IMR-90 (cell line): ENCODE results near the gene CEP128. TPM values are rescaled to one million over a fixed set of nuclear protein-coding genes. Genes with fewer than 3 reads are reported as not detected.

Experiments used
- ATAC-seq: fragments of 200-7000 bp; cut with Tn5 transposase; 2 replicates; pipeline ENCODE4 v1.9.1; 2020; ENCODE audit warnings: low read depth, mild to moderate bottlenecking, moderate library complexity
- BruUV-seq: library from RNA; stranded (reverse); fragments of 400-500 nt; replicated peaks from 2 replicates; lab custom pipeline; 2021; lab: Mats Ljungman, UMichigan
- CTCF ChIA-PET: fragments of 300-600 bp; formaldehyde crosslinking; extraction: SDS; loops from one replicate; lab custom pipeline; 2021; ENCODE audit warnings: antibody characterized with exemption; lab: Yijun Ruan, JAX
- POLR2A ChIA-PET: fragments of 300-600 bp; sonication (Branson Sonifier 250); formaldehyde crosslinking; loops from one replicate; lab custom pipeline; 2022; ENCODE audit warnings: antibody characterized with exemption; ENCODE audit not compliant: unreplicated experiment; lab: Charles Lee
- DNase-seq: peaks from one replicate; pipeline ENCODE4 v3.0.0; 2013
- H2AFZ ChIP-seq: replicated peaks from 2 replicates; pipeline ENCODE3; 2013; ENCODE audit warnings: low read length, mild to moderate bottlenecking; ENCODE audit not compliant: poor library complexity
- H2AK5ac ChIP-seq: 2 replicates; pipeline ENCODE4 v1.6.1; 2013; ENCODE audit warnings: low read depth, low read length, inconsistent platforms
- H2AK9ac ChIP-seq: replicated peaks from 2 replicates; pipeline ENCODE3; 2013; ENCODE audit warnings: mild to moderate bottlenecking, low read depth, low read length, moderate library complexity; ENCODE audit not compliant: poor library complexity
- H2BK120ac ChIP-seq: 2 replicates; pipeline ENCODE4 v1.6.1; 2013; ENCODE audit warnings: low read depth, low read length, inconsistent platforms
- H2BK15ac ChIP-seq: 3 replicates; pipeline ENCODE4 v1.6.1; 2013; ENCODE audit warnings: low read depth, low read length, inconsistent platforms
- H2BK20ac ChIP-seq: 2 replicates; pipeline ENCODE4 v1.6.1; 2013; ENCODE audit warnings: low read depth, mild to moderate bottlenecking, inconsistent platforms, low read length, moderate library complexity
- H2BK5ac ChIP-seq: 2 replicates; pipeline ENCODE4 v1.6.1; 2013; ENCODE audit warnings: mild to moderate bottlenecking, low read depth, low read length, inconsistent platforms; ENCODE audit not compliant: poor library complexity, severe bottlenecking
- H3K14ac ChIP-seq: replicated peaks from 2 replicates; pipeline ENCODE4 v1.6.1; 2013; ENCODE audit warnings: low read depth, low read length, inconsistent platforms
- H3K18ac ChIP-seq: 2 replicates; pipeline ENCODE4 v1.6.1; 2013; ENCODE audit warnings: low read depth, low read length, control low read depth
- H3K23ac ChIP-seq: 2 replicates; pipeline ENCODE4 v1.6.1; 2013; ENCODE audit warnings: low read depth, low read length, inconsistent platforms
- H3K27ac ChIP-seq: 2 replicates; pipeline ENCODE4 v1.5.1; 2013; ENCODE audit warnings: mild to moderate bottlenecking, control low read depth, low read length; ENCODE audit not compliant: insufficient read depth
- H3K27me3 ChIP-seq: 2 replicates; pipeline ENCODE4 v1.6.1; 2013; ENCODE audit warnings: low read length; ENCODE audit not compliant: control insufficient read depth, insufficient read depth
- H3K36me3 ChIP-seq: 2 replicates; pipeline ENCODE4 v1.6.1; 2013; ENCODE audit warnings: low read length, mixed read lengths; ENCODE audit not compliant: control insufficient read depth, insufficient read depth
- H3K4ac ChIP-seq: 2 replicates; pipeline ENCODE4 v1.6.1; 2013; ENCODE audit warnings: low read depth, low read length, inconsistent platforms
- H3K4me1 ChIP-seq: 2 replicates; pipeline ENCODE4 v1.6.1; 2013; ENCODE audit warnings: low read length, mixed read lengths; ENCODE audit not compliant: control insufficient read depth, insufficient read depth
- H3K4me2 ChIP-seq: 2 replicates; pipeline ENCODE4 v1.6.1; 2013; ENCODE audit warnings: low read depth, mild to moderate bottlenecking, control low read depth, low read length, moderate library complexity
- H3K4me3 ChIP-seq: 2 replicates; pipeline ENCODE4 v1.5.1; 2013; ENCODE audit warnings: low read depth, mild to moderate bottlenecking, control low read depth, low read length, moderate library complexity; ENCODE audit not compliant: insufficient read depth
- H3K56ac ChIP-seq: 2 replicates; pipeline ENCODE4 v1.6.1; 2013; ENCODE audit warnings: low read length, inconsistent platforms; ENCODE audit not compliant: insufficient read depth; ENCODE audit errors: extremely low read depth
- H3K79me1 ChIP-seq, 2 experiments: 2 replicates each; pipeline ENCODE4 v1.6.1; 2013; ENCODE audit warnings: low read length in 2 of 2, inconsistent platforms in 1 of 2, low read depth in 1 of 2
- H3K9ac ChIP-seq: 2 replicates; pipeline ENCODE4 v1.6.1; 2013; ENCODE audit warnings: low read depth, low read length, control low read depth
- H3K9me1 ChIP-seq: 2 replicates; pipeline ENCODE4 v1.6.1; 2013; ENCODE audit warnings: low read length, inconsistent platforms; ENCODE audit not compliant: insufficient read depth
- H3K9me3 ChIP-seq: 2 replicates; pipeline ENCODE4 v1.6.1; 2013; ENCODE audit warnings: low read length; ENCODE audit not compliant: control insufficient read depth, insufficient read depth
- H4K20me1 ChIP-seq: 2 replicates; pipeline ENCODE4 v1.6.1; 2013; ENCODE audit warnings: low read length, inconsistent platforms; ENCODE audit not compliant: insufficient read depth
- H4K5ac ChIP-seq: 2 replicates; pipeline ENCODE4 v1.6.1; 2013; ENCODE audit warnings: mild to moderate bottlenecking, low read depth, low read length, control low read depth
- H4K8ac ChIP-seq, 2 experiments: 2 replicates each; pipeline ENCODE4 v1.6.1; 2013; ENCODE audit warnings: low read depth in 2 of 2, low read length in 2 of 2, control low read depth in 1 of 2, inconsistent platforms in 1 of 2
- H4K91ac ChIP-seq: 2 replicates; pipeline ENCODE4 v1.6.1; 2013; ENCODE audit warnings: low read depth, low read length, inconsistent platforms; ENCODE audit not compliant: insufficient read depth
- CEBPB ChIP-seq: IDR thresholded peaks from 2 replicates; pipeline ENCODE4 v1.6.1; 2012; ENCODE audit warnings: low read depth, low read length, improper control_type of control experiment
- FOS ChIP-seq: fragments of 150-350 bp; IDR thresholded peaks from 2 replicates; pipeline ENCODE4 v1.6.1; 2016; ENCODE audit warnings: low read depth, low read length
- MAFK ChIP-seq: IDR thresholded peaks from 2 replicates; pipeline ENCODE4 v1.6.1; 2012; ENCODE audit warnings: low read depth, low read length, improper control_type of control experiment
- POLR2A ChIP-seq: IDR thresholded peaks from 2 replicates; pipeline ENCODE4 v1.6.1; 2012; ENCODE audit warnings: mild to moderate bottlenecking, low read depth, low read length
- SMC3 ChIP-seq: fragments of 150-350 bp; IDR thresholded peaks from 2 replicates; pipeline ENCODE4 v1.6.1; 2016; ENCODE audit warnings: low read depth, mild to moderate bottlenecking, antibody characterized with exemption, low read length, moderate library complexity
- WGBS, 2 experiments: methylation state at CpG; one replicate each; pipeline versions ENCODE4 v1.1.5 to v1.1.7; 2013; ENCODE audit warnings: missing lambda C conversion rate in 2 of 2; ENCODE audit not compliant: insufficient read length in 1 of 2; ENCODE audit errors: extremely low coverage in 2 of 2; 5-methylcytosine and 5-hydroxymethylcytosine counted together
- dilution Hi-C: fragments of 300-500 bp; cut with HindIII; formaldehyde crosslinking; loops from one replicate; pipeline ENCODE4 v1.14.3; 2018; ENCODE audit warnings: low sequenced_read_pairs; ENCODE audit not compliant: unreplicated experiment
- in situ Hi-C: fragments of 300-500 bp; cut with MboI; formaldehyde crosslinking; loops from 3 replicates; pipeline ENCODE4 v1.14.3; 2019; ENCODE audit warnings: low sequenced_read_pairs, inconsistent platforms, mixed read lengths
- intact Hi-C: fragments of 100-400 bp; cut with micrococcal nuclease; formaldehyde crosslinking; loops from 2 replicates; pipeline ENCODE4 v1.10.0; 2022
- polyA plus RNA-seq, 3 experiments: library from polyadenylated mRNA; depleted of rRNA; stranded (reverse); fragments of >200 nt; gene quantifications; 2 replicates each; pipeline ENCODE4 v1.2.3, GENCODE V29; 2012; ENCODE audit warnings: low replicate concordance in 1 of 3
- total RNA-seq: library from RNA; depleted of rRNA; stranded (reverse); fragments of >200 nt; gene quantifications from 2 replicates; pipeline ENCODE4 v1.2.3, GENCODE V29; 2012

Gene CEP128
- total and polyA plus RNA-seq, 2 of the 4 experiments (the other 2 are of a cell fraction) = 1.9 to 5.7 TPM

DNA sequence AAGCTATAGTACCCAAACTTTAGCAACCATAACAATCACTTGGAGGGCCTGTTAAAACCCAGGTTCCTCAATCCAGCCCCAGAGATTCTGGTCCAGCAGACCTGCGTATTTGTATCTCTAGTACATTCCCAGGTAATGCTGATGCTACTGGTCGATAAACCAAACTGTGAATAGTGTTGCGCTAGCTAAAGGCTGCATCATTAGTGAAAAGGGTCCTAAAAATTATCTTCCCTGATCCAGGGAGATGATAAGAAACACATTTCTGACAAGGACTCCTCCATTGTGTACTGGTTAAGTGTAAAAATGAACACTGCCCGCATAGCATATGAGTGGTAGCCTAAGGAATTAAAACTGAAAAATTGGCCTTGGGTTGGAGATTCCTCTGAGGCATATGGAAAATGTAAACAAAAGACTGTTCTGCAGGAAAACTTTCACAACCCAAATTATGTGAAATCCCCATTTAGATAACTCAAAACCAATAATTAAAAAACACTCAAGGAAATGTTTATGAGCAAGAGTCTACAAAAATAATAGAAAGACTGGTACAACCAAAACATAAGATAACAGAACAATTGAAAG, 322.7 kb downstream of the CEP128 start:
- DNase-seq (peak; percentile 87), ATAC-seq (peak; percentile 92)
- ChIA-PET CTCF (no interaction called here), POLR2A (no interaction called here)
- H4K20me1 ChIP-seq = no peaks in the 10 kb centered on the region
- peak overlapping the region; percentile 25; the same call in 1 of the 2 replicates for H3K9ac ChIP-seq
- peaks cover 5% of the 10 kb centered on the region for H3K4me1 ChIP-seq
- peak overlapping the region; percentile 76; the same call in 1 of the 2 replicates for H3K56ac ChIP-seq
- peak overlapping the region; percentile 97 for H3K18ac ChIP-seq
- H2BK15ac ChIP-seq = peak overlapping the region; percentile 67; the same call in 2 of the 3 replicates
- H3K9me1 ChIP-seq = no peaks in the 10 kb centered on the region
- H2BK5ac ChIP-seq = peak overlapping the region; percentile 98
- peak overlapping the region; percentile 38 for H2AFZ ChIP-seq
- peak; percentile 58; the same call in 1 of the 2 replicates for TF ChIP-seq CEBPB
- no peak for TF ChIP-seq FOS
- no peak for TF ChIP-seq SMC3
- no peak for TF ChIP-seq MAFK
- no peak for TF ChIP-seq POLR2A
- H3K27ac ChIP-seq = peak overlapping the region; percentile 99; the same call in 1 of the 2 replicates
- peaks cover 0 to 6% of the 10 kb centered on the region in 2 experiments; a peak in 1 of 4 replicates for H3K79me1 ChIP-seq
- H3K4ac ChIP-seq = peak overlapping the region; percentile 93
- H3K4me3 ChIP-seq = no peak overlapping the region
- H3K23ac ChIP-seq = peak overlapping the region; percentile 77
- intact Hi-C loops = loop anchor here (10.0 kb wide), 1 partner anchor 404 kb away; the partner anchor contains the start of gene DIO2
- peak overlapping the region; percentile 75 for H4K5ac ChIP-seq
- H2BK20ac ChIP-seq = peak overlapping the region; percentile 97
- H3K27me3 ChIP-seq = no peaks in the 10 kb centered on the region
- no peaks in the 10 kb centered on the region for H3K36me3 ChIP-seq
- peak overlapping the region; percentile 78 for H4K91ac ChIP-seq
- peak overlapping the region; percentile 88 for H3K14ac ChIP-seq
- no CpG with 5 or more reads among the region's 4 CpGs for WGBS, 2 experiments
- no peaks in the 10 kb centered on the region for H3K9me3 ChIP-seq
- BruUV-seq = no TSS peak
- peak overlapping the region; percentile 99 for H2BK120ac ChIP-seq
- H2AK5ac ChIP-seq = peak overlapping the region; percentile 81; the same call in 1 of the 2 replicates
- dilution Hi-C loops = no loop called here
- peak overlapping the region in 1 of 2 experiments; percentile 85; a peak in 3 of 4 replicates for H4K8ac ChIP-seq
- peak overlapping the region; percentile 27; the same call in 1 of the 2 replicates for H3K4me2 ChIP-seq
- in situ Hi-C loops = loop anchor here (25.0 kb wide), 1 partner anchor 557 kb away; no protein-coding TSS in a partner anchor
- H2AK9ac ChIP-seq = peak overlapping the region; percentile 18
